MM.1S (cell line): ENCODE data around the gene MGAT4C.

ENCODE experiments used
- EZH2 ChIP-seq: fragments of 300-600 bp; sonication (generic); optimal IDR thresholded peaks from 2 replicates; pipeline ENCODE3; 2017; ENCODE audit warnings: low read depth, mild to moderate bottlenecking, antibody characterized with exemption, low read length, mixed read lengths
- TF ChIP-seq, protein P1 (sequence below): fragments of 300-600 bp; sonication (generic); IDR thresholded peaks from 2 replicates; pipeline ENCODE4 v1.5.1; 2016; ENCODE audit warnings: antibody characterized with exemption, low read length, mixed read lengths

DNA sequence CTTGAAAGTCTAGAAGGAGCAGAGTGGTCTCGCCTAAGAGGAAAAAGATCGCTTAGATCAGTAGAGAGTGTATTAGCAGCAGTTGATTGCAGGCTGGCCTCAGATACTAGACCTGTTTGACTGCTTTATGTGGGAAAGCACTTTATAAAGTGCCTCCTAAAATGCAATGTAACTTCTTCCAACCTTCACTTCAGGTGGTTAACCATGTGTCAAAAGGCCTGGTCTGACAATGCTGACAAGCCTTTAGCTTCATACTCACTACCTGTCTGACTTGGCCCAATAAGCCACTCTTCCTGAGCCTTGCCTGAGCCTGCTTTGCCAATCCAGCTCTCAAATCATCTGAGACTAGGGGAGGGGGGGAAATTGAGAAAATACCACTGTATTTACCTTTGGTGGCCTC, 14.6 kb downstream of the MGAT4C start:
- TF ChIP-seq, protein P1, sequence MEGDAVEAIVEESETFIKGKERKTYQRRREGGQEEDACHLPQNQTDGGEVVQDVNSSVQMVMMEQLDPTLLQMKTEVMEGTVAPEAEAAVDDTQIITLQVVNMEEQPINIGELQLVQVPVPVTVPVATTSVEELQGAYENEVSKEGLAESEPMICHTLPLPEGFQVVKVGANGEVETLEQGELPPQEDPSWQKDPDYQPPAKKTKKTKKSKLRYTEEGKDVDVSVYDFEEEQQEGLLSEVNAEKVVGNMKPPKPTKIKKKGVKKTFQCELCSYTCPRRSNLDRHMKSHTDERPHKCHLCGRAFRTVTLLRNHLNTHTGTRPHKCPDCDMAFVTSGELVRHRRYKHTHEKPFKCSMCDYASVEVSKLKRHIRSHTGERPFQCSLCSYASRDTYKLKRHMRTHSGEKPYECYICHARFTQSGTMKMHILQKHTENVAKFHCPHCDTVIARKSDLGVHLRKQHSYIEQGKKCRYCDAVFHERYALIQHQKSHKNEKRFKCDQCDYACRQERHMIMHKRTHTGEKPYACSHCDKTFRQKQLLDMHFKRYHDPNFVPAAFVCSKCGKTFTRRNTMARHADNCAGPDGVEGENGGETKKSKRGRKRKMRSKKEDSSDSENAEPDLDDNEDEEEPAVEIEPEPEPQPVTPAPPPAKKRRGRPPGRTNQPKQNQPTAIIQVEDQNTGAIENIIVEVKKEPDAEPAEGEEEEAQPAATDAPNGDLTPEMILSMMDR, result no peak
- TF ChIP-seq EZH2, result no peak
